A549 (cell line): Measurements from ENCODE around the gene SORCS2.

Experiments
- CTCF ChIP-seq: fragments of >200 bp; sonication (Bioruptor Twin); formaldehyde crosslinking; IDR thresholded peaks from 3 replicates; pipeline ENCODE4 v1.5.1; 2016
- EHMT2 ChIP-seq: fragments of 200-600 bp; sonication (generic); IDR thresholded peaks from 2 replicates; pipeline ENCODE4 v1.6.1; 2016; ENCODE audit warnings: antibody characterized with exemption, low read depth, mild to moderate bottlenecking, moderate library complexity
- ELK1 ChIP-seq: fragments of 150-350 bp; IDR thresholded peaks from 2 replicates; pipeline ENCODE4 v1.6.1; 2014; ENCODE audit warnings: low read depth, mild to moderate bottlenecking, low read length
- ESRRA ChIP-seq: fragments of 150-350 bp; IDR thresholded peaks from 2 replicates; pipeline ENCODE4 v1.6.1; 2014; ENCODE audit warnings: mild to moderate bottlenecking, low read length, borderline replicate concordance
- GATA3 ChIP-seq: IDR thresholded peaks from 2 replicates; pipeline ENCODE4 v1.6.1; 2012; ENCODE audit warnings: borderline replicate concordance
- HOXB5 ChIP-seq: fragments of 250-450 bp; sonication (Bioruptor Pico); IDR thresholded peaks from 2 replicates; pipeline ENCODE4 v1.5.0; 2020; ENCODE audit warnings: mild to moderate bottlenecking, moderate library complexity
- POLR2A ChIP-seq: IDR thresholded peaks from 2 replicates; pipeline ENCODE4 v1.6.1; 2012; ENCODE audit warnings: mild to moderate bottlenecking, low read length
- REST ChIP-seq: fragments of 200-600 bp; sonication (generic); IDR thresholded peaks from 2 replicates; pipeline ENCODE4 v1.6.1; 2016; ENCODE audit warnings: antibody characterized with exemption, mild to moderate bottlenecking, moderate library complexity
- SREBF2 ChIP-seq: fragments of 450-650 bp; IDR thresholded peaks from 2 replicates; pipeline ENCODE4 v1.6.1; 2014; ENCODE audit warnings: mild to moderate bottlenecking, moderate library complexity

- TF ChIP-seq CTCF (no peak), SREBF2 (no peak), ELK1 (no peak), POLR2A (no peak), REST (no peak), ESRRA (no peak), HOXB5 (no peak), GATA3 (no peak), EHMT2 (no peak)
These were observed 45.1 kb upstream of the SORCS2 start for GRCh38 chr4:7147261-7147660.
